Fibroblast of skin of right quadriceps (primary cell): Measurements from ENCODE around the gene ANAPC10.
"Not testable (repeated sequence)": the region's sequence is repeated elsewhere in the genome, so short reads cannot be mapped to it uniquely, and the experiment has no call there.

Experiments
- DNase-seq: peaks from one replicate; pipeline ENCODE4 v3.0.0-alpha.2; 2013

ANAPC10 gene

GRCh38 chr4:145000656-145001055, 97.3 kb downstream of the ANAPC10 start:
- not testable (repeated sequence) for DNase-seq

GRCh38 chr4:144989306-144989705, 108.7 kb downstream of the ANAPC10 start:
- DNase-seq: no peak

- DNase-seq: peak; percentile 35
Observed at GRCh38 chr4:144985531-144985930, 112.5 kb downstream of the ANAPC10 start.

- DNase-seq: no peak
Observed at GRCh38 chr4:144985014-144985413, 113.0 kb downstream of the ANAPC10 start.

GRCh38 chr4:144984241-144984640, 113.8 kb downstream of the ANAPC10 start:
- no peak for DNase-seq

- no peak for DNase-seq
Observed at GRCh38 chr4:144975718-144976117, 122.3 kb downstream of the ANAPC10 start.

GRCh38 chr4:144970597-144970996, 127.4 kb downstream of the ANAPC10 start:
- DNase-seq: no peak

- DNase-seq: no peak
Observed at GRCh38 chr4:144969821-144970220, 128.2 kb downstream of the ANAPC10 start.

- no peak for DNase-seq
Observed at GRCh38 chr4:144968606-144969005, 129.4 kb downstream of the ANAPC10 start.

GRCh38 chr4:144967161-144967560, 130.8 kb downstream of the ANAPC10 start:
- DNase-seq: no peak

- DNase-seq: no peak
Observed at GRCh38 chr4:144962300-144962699, 135.7 kb downstream of the ANAPC10 start.

GRCh38 chr4:144955104-144955503, 142.9 kb downstream of the ANAPC10 start:
- DNase-seq: no peak

- no peak for DNase-seq
Observed at GRCh38 chr4:144954230-144954629, 143.8 kb downstream of the ANAPC10 start.

GRCh38 chr4:144948421-144948820, 149.6 kb downstream of the ANAPC10 start:
- no peak for DNase-seq

- no peak for DNase-seq
Observed at GRCh38 chr4:144948009-144948408, 150.0 kb downstream of the ANAPC10 start.
